GM12878 (cell line): Measurements from ENCODE around the gene SLC1A1. TPM values are rescaled to one million over a fixed set of nuclear protein-coding genes. Genes with fewer than 3 reads are reported as not detected.

Source experiments
- ATAC-seq: fragments of 200-7000 bp; cut with Tn5 transposase; 3 replicates; pipeline ENCODE4 v1.9.1; 2020; ENCODE audit warnings: mild to moderate bottlenecking, moderate library complexity
- BruUV-seq: library from RNA; stranded (reverse); fragments of 400-500 nt; replicated peaks from 2 replicates; lab custom pipeline; 2021; lab: Mats Ljungman, UMichigan
- CTCF ChIA-PET: fragments of 300-600 bp; sonication (Branson Sonifier 250); formaldehyde crosslinking; extraction: SDS; loops from one replicate; lab custom pipeline; 2021; ENCODE audit warnings: inconsistent platforms; lab: Yijun Ruan, JAX
- POLR2A ChIA-PET: fragments of 350-600 bp; formaldehyde crosslinking; extraction: SDS; loops from one replicate; lab custom pipeline; 2021; ENCODE audit warnings: inconsistent platforms; lab: Charles Lee
- RAD21 ChIA-PET: fragments of 300-600 bp; sonication (Branson Sonifier 250); formaldehyde crosslinking; loops from one replicate; lab custom pipeline; 2023; ENCODE audit warnings: antibody characterized with exemption; ENCODE audit not compliant: unreplicated experiment; lab: Charles Lee
- SMC1A ChIA-PET: fragments of 300-600 bp; sonication (Branson Sonifier 250); formaldehyde crosslinking; loops from one replicate; lab custom pipeline; 2023; ENCODE audit not compliant: unreplicated experiment, uncharacterized antibody; lab: Charles Lee
- DNase-seq: peaks from one replicate; pipeline ENCODE4 v3.0.0-alpha.2; 2011; ENCODE audit warnings: low read depth, low spot score
- FAIRE-seq: peaks from 3 replicates; lab custom pipeline; 2011; peaks lifted over from hg19 to GRCh38; lab: Jason Lieb, UNC
- H2AFZ ChIP-seq: 2 replicates; pipeline ENCODE4 v1.6.0; 2011; ENCODE audit warnings: low read depth, low read length, control low read depth; ENCODE audit not compliant: control insufficient read depth
- H3K27ac ChIP-seq: 2 replicates; pipeline ENCODE4 v1.5.1; 2011; ENCODE audit warnings: control low read depth; ENCODE audit not compliant: control insufficient read depth, insufficient read depth
- H3K27me3 ChIP-seq, 2 experiments: replicated peaks in 1 of 2; 2 replicates each; pipeline versions ENCODE4 v1.6.0 to v1.6.1; 2011; ENCODE audit warnings: low read length in 1 of 2; ENCODE audit not compliant: control insufficient read depth in 2 of 2, insufficient read depth in 2 of 2
- H3K36me3 ChIP-seq, 2 experiments: 2 replicates each; pipeline ENCODE4 v1.5.1; 2011; ENCODE audit warnings: low read length in 1 of 2; ENCODE audit not compliant: control insufficient read depth in 2 of 2, insufficient read depth in 2 of 2
- H3K4me1 ChIP-seq: 2 replicates; pipeline ENCODE4 v1.6.1; 2011; ENCODE audit warnings: mild to moderate bottlenecking, low read length, moderate library complexity, mixed read lengths; ENCODE audit not compliant: control insufficient read depth, insufficient read depth
- H3K4me2 ChIP-seq: 2 replicates; pipeline ENCODE4 v1.6.0; 2011; ENCODE audit warnings: control low read depth; ENCODE audit not compliant: control insufficient read depth, insufficient read depth
- H3K4me3 ChIP-seq: fragments of 200-600 bp; sonication (generic); 2 replicates; pipeline ENCODE4 v1.5.1; 2016
- H3K79me2 ChIP-seq: 2 replicates; pipeline ENCODE4 v1.6.0; 2011; ENCODE audit warnings: low read length; ENCODE audit not compliant: control insufficient read depth, insufficient read depth
- H3K9ac ChIP-seq: 2 replicates; pipeline ENCODE4 v1.8.0; 2011; ENCODE audit warnings: low read length, control low read depth, mixed read lengths; ENCODE audit not compliant: control insufficient read depth, insufficient read depth
- H3K9me3 ChIP-seq: replicated peaks from 3 replicates; pipeline ENCODE4 v1.5.1; 2011; ENCODE audit warnings: mild to moderate bottlenecking, low read length; ENCODE audit not compliant: control insufficient read depth, insufficient read depth
- H4K20me1 ChIP-seq: 2 replicates; pipeline ENCODE4 v1.6.0; 2011; ENCODE audit not compliant: control insufficient read depth, insufficient read depth
- CBX5 ChIP-seq: sonication (generic); IDR thresholded peaks from 2 replicates; pipeline ENCODE4 v1.6.1; 2016; ENCODE audit warnings: low read depth, moderate library complexity, mild to moderate bottlenecking, inconsistent platforms
- JUNB ChIP-seq: IDR thresholded peaks from 2 replicates; pipeline ENCODE4 v1.6.1; 2016; ENCODE audit warnings: antibody characterized with exemption, mild to moderate bottlenecking
- PAX5 ChIP-seq: IDR thresholded peaks from 2 replicates; pipeline ENCODE4 v1.6.1; 2011; ENCODE audit warnings: low read depth, low read length, borderline replicate concordance
- PRDM15 ChIP-seq: fragments of 450-650 bp; formaldehyde crosslinking; IDR thresholded peaks from 2 replicates; pipeline ENCODE4 v1.4.0; 2020; ENCODE audit warnings: mild to moderate bottlenecking, moderate library complexity
- TCF7 ChIP-seq: IDR thresholded peaks from 2 replicates; pipeline ENCODE4 v1.6.1; 2014; ENCODE audit warnings: antibody characterized with exemption, borderline replicate concordance
- WGBS: methylation state at CpG from one replicate; pipeline ENCODE4 v1.1.6; 2016; ENCODE audit warnings: low lambda C conversion rate; ENCODE audit not compliant: insufficient replicate concordance, insufficient coverage; ENCODE audit errors: missing lambda C conversion rate; 5-methylcytosine and 5-hydroxymethylcytosine counted together
- in situ Hi-C: fragments of 300-500 bp; cut with MboI; formaldehyde crosslinking; loops from 9 replicates; pipeline ENCODE4 v1.14.3; 2018; ENCODE audit warnings: mixed read lengths
- intact Hi-C: fragments of 100-400 bp; cut with micrococcal nuclease; formaldehyde crosslinking; loops from one replicate; pipeline ENCODE4 v1.14.2; 2022; ENCODE audit not compliant: unreplicated experiment
- polyA plus RNA-seq, 11 experiments: library from polyadenylated mRNA; depleted of rRNA in 4 of 11; unstranded in 6 of 11; stranded (reverse) in 5 of 11; fragments of >200 nt; fragmentation: Nextera tagmentation in 4 of 11; fragmentation: Illumina TruSeq in 1 of 11; extraction: Ambion mirVana in 4 of 11; extraction: Trizol in 1 of 11; gene quantifications; 1 replicate in 1 of 11; 2 replicates in 10 of 11; pipeline versions ENCODE4 v1.2.1 to v1.2.3, GENCODE V29; 2011 to 2016; ENCODE audit warnings: inconsistent platforms in 2 of 11, missing spikeins in 2 of 11, low read depth in 1 of 11
- total RNA-seq, 4 experiments: library from RNA; depleted of rRNA in 3 of 4; stranded (reverse); fragments of >200 nt in 3 of 4; fragmentation: Illumina TruSeq in 1 of 4; extraction: Trizol in 1 of 4; gene quantifications; 2 replicates each; pipeline versions ENCODE4 v1.2.1 to v1.2.3, GENCODE V29; 2013 to 2021

The SLC1A1 gene
- total and polyA plus RNA-seq, 10 of the 15 experiments (the other 5 are each of a cell fraction or from before 2014, with no cell fraction given): 4.2 to 24.9 (median 18.3) TPM

- H3K36me3 ChIP-seq: no peaks in the 10 kb centered on the region
- H3K9ac ChIP-seq: peak overlapping the region; percentile 59; the same call in 1 of the 2 replicates
- WGBS: 0% methylated on average over 2 of the region's 2 CpGs
- TF ChIP-seq JUNB: peak; percentile 67
- 0 out of 2 replicates have a peak, but pooled peaks have one; percentile 68 for TF ChIP-seq CBX5
- 0 out of 2 replicates have a peak, but pooled peaks have one; percentile 13 for TF ChIP-seq PRDM15 (CRISPR knock-in tag)
- TF ChIP-seq TCF7: 0 out of 2 replicates have a peak, but pooled peaks have one; percentile 16
- no peak for TF ChIP-seq PAX5
- H3K9me3 ChIP-seq: peaks cover 5% of the 10 kb centered on the region; the same call in 1 of the 3 replicates
- peak overlapping the region; percentile 98 for H3K27ac ChIP-seq
- peak overlapping the region; percentile 26 for H2AFZ ChIP-seq
- ATAC-seq: peak; percentile 63
- H3K4me2 ChIP-seq: peak overlapping the region; percentile 9; the same call in 1 of the 2 replicates
- H3K4me1 ChIP-seq: peaks cover 21% of the 10 kb centered on the region; the same call in 1 of the 2 replicates
- FAIRE-seq: peak; percentile 18
- H3K4me3 ChIP-seq: peak overlapping the region; percentile 46; the same call in 1 of the 2 replicates
- POLR2A ChIA-PET: no interaction called here
- SMC1A ChIA-PET: interaction anchor here (0.6 to 3.0 kb wide), 7 partner anchors 8 to 178 kb away, joined by 3 to 15 read pairs (median 5); no protein-coding TSS in a partner anchor
- RAD21 ChIA-PET: interaction anchor here (0.7 to 1.9 kb wide), 4 partner anchors 8 to 53 kb away, joined by 3 to 8 read pairs (median 4); no protein-coding TSS in a partner anchor
- in situ Hi-C loops: no loop called here
- H3K27me3 ChIP-seq: no peaks in the 10 kb centered on the region
- intact Hi-C loops: loop anchor here (2.0 kb wide), 3 partner anchors 25 to 275 kb away; partner anchors contain the start of genes AK3 and SLC1A1
- BruUV-seq: no TSS peak
- DNase-seq: peak; percentile 28
- CTCF ChIA-PET: interaction anchor here (1.3 to 2.1 kb wide), 2 partner anchors 49 to 79 kb away, joined by 3 to 5 read pairs; no protein-coding TSS in a partner anchor
- H3K79me2 ChIP-seq: peaks cover 2% of the 10 kb centered on the region; the same call in 1 of the 2 replicates
- no peaks in the 10 kb centered on the region for H4K20me1 ChIP-seq
Observed at GRCh38 chr9:4465910-4466309, 24.4 kb upstream of the SLC1A1 start.
